HG03565 (cell line): ENCODE data around the gene SUCLG1.
"Not testable (repeated sequence)": the region's sequence is repeated elsewhere in the genome, so short reads cannot be mapped to it uniquely, and the experiment has no call there.

Experiments
- ATAC-seq: cut with Tn5 transposase; IDR thresholded peaks from one replicate; pipeline ENCODE4 v1.9.1; 2021; ENCODE audit warnings: mild to moderate bottlenecking, moderate library complexity; ENCODE audit not compliant: unreplicated experiment

Gene SUCLG1

DNA sequence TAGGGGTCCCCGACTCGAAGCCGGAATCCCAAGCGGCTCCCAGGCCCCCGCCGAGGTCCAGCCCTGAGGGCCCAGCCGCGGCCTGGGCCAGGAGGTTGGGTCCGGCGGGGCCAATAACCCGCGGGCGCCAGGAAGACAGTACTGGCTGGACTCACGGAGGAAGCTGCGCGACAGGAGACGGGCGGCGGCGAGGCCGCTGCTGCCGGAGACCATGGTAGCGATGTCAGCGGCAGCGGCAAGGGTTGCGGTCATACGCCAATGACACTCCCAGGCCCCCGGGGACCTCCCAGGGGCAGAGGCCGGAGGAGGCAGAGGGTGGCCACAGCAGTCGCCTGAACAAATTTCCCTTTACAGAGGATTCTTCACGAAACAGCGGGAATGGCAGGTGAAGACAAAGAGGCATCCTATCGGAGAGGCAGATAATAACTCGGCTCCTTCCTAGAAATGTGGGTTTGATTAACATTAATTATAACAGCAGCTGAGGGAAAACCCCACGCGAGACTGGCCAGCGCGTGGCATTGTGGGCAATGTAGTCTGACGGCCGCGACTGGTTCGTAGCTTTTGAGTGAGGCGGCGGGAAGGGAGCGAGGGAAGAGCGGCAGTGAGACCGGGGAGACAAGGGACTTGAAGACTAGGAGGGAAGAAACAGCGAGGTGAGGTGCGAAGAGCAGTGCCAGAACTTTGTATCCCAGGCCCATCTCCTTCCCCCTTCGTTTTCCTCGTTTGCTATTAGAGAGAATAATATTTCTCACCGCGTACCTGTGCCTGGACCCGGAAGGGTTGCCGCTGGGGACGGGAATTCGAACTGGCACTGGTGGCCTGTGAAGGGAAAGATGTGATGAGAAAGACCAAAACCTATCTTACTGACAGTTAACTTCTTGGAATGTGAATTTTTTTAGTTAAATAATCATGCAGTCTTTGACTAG, at the start of gene SUCLG1:
TSS of gene SUCLG1 (minus strand) at position 263 of the 926 bp plus-strand sequence. CDS start at position 252, 11 bp downstream.
- peak; percentile 92 for ATAC-seq

DNA sequence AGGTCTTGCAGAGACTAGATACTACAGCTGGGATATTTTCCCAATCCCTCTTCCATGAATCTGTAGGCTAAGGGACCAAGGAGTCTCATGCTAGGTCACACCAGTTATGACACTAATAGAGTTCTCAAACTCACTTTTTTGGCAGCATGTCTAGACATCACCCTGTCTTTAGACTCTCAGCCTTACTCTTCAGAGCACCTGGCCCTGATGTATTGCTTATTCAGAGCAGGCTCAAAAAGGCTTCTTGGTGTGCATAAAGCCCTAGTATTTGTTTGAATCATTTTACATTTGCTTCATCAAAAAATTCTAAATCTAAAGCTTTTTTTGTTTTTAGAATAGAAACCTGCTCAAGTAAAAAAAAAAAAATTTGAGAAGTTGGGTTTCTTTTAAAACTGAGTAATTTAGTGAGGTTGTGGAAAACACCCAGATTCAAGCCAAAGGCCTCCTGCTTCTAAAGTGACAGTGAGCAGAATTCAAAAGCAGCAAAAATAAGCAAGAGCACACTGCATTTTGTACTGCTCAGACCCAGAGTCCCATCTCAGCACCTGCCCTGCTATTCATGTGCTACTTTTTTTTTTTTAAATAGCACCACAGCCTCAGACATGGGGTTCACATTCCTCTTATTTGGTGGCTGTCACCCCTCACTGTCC, 39.2 kb upstream of the SUCLG1 start:
- ATAC-seq: no peak

DNA sequence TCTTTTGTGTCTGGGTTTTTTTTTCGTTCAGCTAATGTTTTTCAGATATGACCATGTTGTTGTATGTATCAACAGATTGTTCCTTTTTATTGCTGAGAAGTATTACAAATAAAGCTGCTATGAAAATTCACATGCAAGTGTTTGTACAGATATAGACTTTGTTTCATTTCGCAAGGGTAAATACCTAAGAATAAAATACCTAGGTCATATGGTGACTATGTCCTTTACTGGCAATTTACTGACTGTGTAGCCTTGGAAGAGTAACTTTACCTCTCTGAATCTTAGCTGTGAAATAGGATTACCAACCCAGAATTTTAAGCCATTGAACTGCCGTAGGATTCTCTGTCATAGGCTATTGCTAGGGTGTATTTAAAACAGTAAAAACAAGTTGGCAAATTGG, 38.2 kb upstream of the SUCLG1 start:
- ATAC-seq: no peak

DNA sequence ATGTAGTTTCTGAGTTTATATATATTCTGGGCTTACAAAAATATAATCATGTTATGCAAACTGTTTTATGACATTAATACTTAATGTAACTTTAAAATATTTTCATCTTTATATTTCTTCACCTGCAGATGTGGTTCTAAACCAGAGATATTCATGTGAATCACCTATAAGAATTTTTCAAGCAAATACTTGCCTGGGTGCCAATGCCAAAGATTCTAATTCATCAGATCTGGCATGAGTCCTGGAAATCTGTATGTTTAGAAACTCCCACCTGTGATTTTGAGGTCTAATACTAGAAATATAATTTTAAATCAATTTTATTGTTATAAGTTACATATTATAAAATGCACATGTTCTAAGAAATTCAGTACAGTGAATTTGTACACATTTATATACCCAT, 37.3 kb upstream of the SUCLG1 start:
- ATAC-seq: no peak

DNA sequence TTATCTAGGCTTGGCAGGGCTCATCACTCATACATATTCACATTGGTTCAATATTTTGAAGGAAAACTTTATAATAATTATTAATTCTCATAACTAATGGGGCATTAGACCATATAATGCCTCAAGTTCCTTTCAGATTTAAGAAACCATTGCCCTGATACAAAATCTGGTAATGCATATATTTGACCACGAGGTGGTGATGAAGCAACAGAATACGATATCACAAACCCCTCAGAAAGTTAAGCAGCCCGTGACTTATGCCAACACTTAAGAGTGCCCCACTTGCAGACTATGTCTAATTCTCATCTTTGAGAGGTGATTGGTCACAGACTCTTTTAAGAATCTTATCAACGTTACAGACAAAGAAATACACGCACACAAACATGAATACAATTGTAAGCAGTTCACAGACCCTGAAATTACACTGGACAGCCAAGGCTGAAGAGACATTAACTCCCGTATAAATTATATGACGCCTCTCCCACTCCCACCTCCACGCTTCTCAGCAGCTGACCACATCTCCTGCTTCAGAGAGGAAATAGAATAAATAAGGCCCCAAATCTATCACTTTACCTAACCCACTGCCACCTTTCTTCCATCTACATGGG, 36.6 kb upstream of the SUCLG1 start:
- peak; percentile 74 for ATAC-seq

DNA sequence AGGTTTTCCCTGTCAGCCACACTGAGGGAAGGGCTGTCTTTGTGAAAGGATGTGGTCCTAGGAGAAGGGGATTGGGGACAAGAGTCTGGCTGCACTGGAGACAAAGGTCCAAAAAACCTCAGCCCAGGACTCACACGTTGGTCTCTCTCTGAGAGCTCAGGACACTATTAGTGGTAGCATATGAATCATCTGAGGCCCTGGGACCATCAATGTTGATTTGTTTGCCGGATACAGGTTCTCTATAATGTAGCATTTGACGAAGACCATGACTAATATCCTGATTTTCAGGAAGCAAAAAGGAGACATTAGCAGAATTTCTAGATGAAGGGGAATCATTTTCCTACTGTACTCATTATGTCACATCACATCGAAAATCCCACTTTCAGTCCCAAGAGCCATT, 35.0 kb upstream of the SUCLG1 start:
- ATAC-seq: no peak

DNA sequence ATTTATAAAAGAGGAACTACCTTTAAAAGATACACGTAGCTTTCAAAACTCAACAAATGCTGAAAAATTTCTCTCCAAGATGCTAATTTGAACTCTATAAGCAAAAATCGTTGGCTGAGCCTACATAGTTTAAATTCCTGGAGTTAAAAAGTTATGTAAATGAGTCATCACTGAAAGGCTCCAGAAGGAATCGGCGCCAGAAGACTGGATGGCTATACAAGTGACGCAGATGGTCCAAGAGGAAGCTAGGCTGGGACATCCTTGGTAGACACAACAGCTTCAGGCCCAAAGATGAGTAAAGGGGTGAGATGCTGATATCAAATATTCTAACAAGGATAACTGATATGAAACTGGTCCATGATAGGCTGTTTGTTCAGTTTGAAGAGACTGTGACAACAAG, 34.4 kb upstream of the SUCLG1 start:
- ATAC-seq: no peak

DNA sequence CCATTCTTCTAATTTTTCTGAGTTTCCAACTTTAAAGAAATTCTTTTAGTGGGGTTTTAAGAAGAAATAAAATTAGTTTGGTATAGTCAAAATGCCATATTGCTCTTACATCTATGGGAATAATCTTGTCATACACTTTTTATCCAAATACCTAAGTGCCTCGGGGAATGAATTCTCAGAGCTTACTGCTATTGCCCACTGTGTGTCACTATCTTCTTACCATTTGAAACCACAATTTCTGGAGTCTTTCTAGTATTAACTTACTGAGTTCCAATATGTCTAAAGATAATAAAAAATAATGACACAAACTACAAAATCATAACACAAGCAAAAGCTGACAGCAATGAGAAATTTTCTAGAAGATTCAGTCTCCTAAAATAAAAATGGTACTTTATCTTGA, 33.5 kb upstream of the SUCLG1 start:
- ATAC-seq: no peak

DNA sequence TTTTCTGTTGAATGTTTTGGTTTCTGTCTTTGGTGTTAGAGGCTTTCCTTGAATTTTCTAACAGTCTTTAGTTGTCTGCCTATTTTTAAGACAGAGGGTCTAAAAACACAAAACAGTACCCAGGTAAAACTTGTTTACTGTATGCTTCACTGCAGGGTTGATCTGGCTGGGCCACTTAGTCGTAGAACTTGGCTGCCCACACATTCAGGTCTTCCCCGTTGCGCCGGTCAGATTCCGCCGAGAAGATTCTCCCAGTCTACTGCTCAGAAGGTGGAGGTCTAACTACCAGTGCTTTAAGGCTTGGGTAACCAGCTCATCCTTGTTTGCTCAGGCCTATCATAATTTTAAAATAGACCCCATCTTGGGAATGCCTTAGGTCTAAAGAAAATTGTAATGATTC, 32.7 kb upstream of the SUCLG1 start:
- no peak for ATAC-seq

DNA sequence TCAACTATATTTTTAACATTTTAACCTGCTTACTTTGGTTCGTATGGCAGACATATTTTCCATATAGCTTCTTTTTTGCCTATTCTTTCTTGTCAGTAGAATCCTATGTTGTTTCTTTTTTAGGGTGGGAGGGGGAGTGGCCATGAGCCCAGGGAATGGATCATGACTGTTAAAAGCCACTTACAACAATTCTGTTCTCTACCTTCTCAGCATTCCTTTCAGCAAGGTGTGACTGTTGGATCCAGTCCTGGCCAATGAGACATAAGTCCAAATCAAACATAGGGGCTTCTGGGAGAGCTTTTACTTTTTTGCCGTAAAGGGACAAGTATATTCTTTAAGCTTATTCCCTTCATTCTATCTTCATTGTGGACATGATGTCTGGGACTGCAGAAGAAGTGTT, 32.2 kb upstream of the SUCLG1 start:
- ATAC-seq: no peak

DNA sequence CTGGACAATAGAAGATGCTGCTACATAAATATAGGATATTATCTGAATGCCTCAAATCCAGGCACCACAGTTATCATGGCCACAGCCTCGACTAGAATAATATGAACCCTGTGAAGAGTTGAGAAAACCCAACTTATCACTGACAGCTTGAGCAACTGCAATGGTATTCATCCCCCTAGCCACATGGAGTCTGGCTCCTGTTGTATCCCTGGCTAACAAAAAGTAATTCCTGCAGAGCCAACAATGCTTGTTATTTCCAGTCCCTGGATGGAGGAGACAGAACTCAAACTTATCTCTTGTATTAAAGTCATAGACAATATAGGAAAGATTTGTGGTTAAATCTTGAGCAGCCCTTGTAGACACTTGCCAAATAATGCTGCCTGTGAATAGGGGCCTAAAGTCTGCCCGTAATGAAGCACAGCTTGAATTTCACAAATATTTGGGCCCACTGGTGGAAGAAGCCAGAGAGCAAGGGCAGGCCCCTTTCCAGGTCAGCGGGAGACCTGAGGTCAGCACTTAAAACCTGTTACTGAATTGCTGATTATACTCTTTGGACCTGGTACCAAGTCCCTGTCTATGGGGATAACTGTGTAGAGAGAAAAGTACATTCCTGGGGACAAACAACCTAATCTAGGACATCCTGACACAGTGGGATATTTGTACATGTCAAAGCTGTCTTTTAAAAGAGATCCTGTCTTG, 28.4 kb upstream of the SUCLG1 start:
- no peak for ATAC-seq

DNA sequence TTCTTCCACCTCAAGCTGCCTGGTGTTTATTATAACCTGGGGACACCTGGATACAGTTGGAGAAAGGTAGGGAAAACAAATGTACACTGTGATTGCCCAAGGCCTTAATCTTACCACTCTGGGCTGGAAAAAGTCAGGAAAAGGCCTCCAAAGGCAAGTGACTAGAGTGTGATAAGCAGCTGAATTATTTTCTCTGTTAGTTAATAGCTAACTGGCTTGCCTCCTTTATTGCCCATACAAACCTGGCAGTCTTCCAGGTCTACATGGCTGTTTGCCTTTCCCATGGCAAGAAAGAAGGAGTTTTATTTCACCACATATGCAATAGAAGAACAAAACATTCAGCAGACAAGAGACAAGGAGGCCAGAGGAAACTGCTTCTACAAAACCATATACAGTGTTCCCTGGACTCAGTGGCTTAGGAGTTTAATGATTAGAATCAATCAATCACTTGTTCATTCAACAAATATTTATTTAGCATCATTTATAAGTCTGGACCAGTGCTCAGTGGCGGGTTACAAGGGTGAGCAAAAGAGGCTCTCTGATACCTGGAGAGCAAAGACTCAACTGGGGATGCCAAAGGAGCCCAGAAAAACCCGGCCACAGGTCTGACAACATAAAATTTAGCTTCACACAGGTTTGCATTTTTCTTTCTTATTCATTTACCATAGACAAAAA, 27.5 kb upstream of the SUCLG1 start:
- no peak for ATAC-seq

DNA sequence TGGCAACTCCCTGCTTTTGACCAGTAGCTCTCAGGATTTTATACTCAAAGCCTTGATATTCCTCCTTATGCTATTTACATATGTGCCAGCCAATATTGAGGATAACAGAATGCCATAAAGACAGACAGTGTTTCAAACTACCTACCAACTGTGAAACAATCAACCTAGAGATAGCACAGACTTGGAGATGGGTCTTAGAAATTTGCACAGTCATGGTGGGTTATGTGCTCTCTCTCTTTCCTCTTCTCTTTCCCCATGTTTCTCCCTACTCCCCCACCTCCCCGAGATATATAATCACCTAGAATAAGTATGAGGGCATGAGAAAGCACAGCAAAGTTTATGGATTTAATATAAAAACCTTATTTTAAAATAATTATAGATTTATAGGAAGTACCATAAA, 24.2 kb upstream of the SUCLG1 start:
- ATAC-seq: no peak

DNA sequence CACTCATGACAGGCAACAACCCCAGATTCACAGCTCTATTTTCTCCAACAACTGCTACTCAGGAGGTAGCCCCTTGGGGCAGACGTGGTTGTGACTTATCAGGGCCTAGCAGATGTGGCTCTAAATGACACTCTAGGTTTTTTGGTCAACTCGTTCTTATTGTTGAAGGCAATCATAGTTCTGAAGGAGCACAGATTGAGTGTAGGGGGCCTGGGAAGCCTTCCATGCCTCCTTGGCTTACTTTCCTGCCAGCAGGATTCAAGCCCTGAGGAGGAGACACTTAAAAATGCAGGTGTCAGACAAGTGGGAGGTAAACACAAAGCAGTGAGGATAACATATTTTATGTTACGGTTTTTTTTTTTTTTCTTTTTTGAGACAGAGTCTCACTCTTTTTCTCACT, 23.5 kb upstream of the SUCLG1 start:
- ATAC-seq: no peak

DNA sequence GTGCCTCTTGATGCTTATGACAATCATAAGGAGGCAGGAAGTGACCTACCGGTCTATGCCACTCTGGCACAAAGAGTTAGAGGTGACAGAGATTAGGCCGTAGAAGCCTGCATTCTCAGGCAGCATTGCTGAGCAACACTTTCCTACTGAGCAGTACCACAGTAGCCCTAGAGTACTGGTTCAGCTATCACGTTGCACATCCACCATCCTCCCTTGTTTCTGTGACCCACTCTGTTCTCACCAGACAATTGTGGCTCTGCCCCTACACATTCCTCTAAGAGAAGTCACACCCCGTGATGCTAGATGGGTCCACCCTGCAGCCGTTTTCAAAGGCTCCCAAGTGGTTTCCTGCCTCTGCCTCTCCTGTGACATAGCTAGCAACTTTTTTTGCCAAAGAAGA, 22.6 kb upstream of the SUCLG1 start:
- ATAC-seq: no peak

DNA sequence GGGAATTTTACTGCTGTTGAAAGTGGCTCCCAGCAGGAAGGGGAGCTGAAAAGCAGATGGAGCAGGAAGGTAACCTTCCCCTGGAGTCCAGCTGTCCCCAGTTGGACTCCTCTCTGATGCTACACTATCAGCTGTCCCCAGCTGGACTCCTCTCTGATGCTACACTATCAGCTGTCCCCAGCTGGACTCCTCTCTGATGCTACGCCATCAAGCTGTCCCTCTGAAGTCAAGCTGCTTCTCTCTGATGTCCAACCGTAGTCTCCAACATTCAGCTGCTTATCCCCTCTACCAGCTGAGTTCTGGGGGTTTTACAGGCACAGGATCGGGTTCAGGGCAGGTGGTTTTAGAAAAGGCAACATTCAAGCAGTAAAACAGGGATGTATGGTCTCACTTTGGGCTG, 19.8 kb upstream of the SUCLG1 start:
- ATAC-seq: no peak

DNA sequence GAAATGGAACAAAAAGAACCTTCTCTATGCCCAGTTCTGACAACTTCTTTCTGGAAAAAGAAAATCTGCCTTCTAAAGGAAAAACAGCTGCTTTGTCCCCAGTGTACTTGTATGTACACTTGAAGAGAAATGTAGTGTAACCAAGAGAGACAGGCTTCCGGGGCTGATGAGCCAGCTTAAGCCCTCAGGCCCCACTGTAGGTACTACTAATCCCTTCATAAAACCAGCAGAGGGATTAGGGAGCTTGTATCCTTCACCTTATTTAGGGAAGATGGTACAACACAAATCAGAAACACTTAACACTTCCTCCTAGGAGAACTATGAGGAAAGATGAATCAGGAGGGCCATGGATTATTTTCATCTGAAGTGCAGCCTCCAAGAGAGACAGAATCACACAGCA, 18.8 kb upstream of the SUCLG1 start:
- ATAC-seq: no peak

DNA sequence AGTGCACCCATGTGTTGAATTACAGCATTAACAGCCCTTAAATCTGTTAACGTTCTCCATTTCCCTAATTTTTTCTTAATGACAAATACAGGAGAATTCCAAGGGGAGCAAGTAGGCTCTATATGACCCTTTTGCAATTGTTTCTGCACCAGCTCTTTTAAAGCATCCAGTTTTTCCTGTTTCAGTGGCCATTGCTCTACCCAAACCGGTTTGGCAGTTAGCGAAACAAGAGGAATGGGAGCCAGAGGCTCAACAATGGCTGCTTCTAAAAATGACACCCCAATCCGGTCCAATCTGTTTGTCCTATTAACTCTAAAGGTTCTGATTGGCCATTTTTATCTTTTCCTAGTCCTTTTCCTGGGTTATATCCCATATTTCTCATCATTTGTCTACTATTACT, 15.1 kb upstream of the SUCLG1 start:
- ATAC-seq: no peak

DNA sequence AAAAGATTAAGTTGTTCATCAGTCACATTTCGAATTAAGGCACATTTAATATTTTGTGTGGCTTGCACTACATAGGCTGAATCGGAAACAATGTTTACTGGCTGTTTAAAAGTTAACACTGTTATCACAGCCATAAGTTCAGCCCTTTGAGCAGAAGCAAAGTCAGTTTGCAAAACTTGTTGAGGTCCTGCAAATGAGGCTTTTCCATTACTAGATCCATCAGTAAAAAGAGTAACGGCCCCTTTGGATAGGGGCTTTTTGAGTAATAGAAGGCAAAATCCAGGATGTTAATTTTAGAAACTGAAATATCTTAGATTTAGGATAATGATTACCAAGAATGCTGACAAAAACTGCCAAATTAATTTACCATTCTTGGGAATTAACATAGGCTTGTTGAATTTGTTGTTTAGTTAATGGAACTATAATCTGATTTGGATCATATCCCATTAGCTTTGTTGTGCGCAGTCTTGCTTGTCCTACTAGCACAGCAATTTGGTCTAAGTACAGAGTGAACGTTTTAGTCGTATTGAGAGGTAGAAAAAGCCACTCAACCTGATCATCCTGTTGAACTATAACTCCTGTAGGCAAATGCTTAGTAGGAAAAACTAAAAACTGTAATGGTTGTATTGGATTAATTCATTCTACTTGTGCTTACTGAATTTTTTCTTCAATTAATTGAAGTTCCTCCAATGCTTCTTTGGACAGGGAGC, 13.9 kb upstream of the SUCLG1 start:
- no peak for ATAC-seq

DNA sequence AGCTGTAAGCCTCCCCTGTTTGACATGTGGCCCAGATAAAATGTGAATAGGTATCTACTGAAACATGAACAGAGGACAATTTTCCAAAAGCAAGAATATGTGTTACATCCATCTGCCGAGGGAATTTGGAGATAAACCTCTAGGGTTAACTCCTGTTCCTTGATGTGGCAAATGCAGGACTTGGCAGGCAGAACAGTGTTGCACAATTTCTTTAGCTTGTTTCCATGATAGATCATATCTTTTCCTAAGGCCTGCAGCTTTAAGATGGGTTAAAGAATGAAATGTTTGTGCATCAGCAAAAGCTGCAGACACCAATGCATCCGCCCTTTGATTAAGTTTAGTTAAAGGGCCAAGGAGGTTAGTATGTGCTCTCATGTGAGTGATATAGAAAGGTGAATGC, 13.3 kb upstream of the SUCLG1 start:
- ATAC-seq: not testable (repeated sequence)
